Lower lobe of right lung (tissue), 2 donors: Measurements from ENCODE around the gene RERG. TPM values are rescaled to one million over a fixed set of nuclear protein-coding genes. Genes with fewer than 3 reads are reported as not detected.

Experiments
- ATAC-seq, 2 donors: fragments of 200-7000 bp; cut with Tn5 transposase; one replicate each; pipeline ENCODE4 v1.9.1; 2020 to 2022; ENCODE audit warnings: mild to moderate bottlenecking in 2 of 2, moderate library complexity in 2 of 2
- DNase-seq: peaks from one replicate; pipeline ENCODE4 v3.0.0-alpha.2; 2020
- H3K27ac ChIP-seq: fragments of 200-600 bp; one replicate; pipeline ENCODE4 v1.8.0; 2022
- H3K27me3 ChIP-seq: fragments of 200-600 bp; one replicate; pipeline ENCODE4 v1.8.0; 2022; ENCODE audit warnings: low read depth
- H3K36me3 ChIP-seq: fragments of 200-600 bp; one replicate; pipeline ENCODE4 v1.8.0; 2022; ENCODE audit warnings: mild to moderate bottlenecking
- H3K4me1 ChIP-seq: fragments of 200-600 bp; one replicate; pipeline ENCODE4 v1.8.0; 2022
- H3K4me3 ChIP-seq: fragments of 200-600 bp; one replicate; pipeline ENCODE4 v1.8.0; 2022; ENCODE audit warnings: mild to moderate bottlenecking
- H3K9me3 ChIP-seq: fragments of 200-600 bp; one replicate; pipeline ENCODE4 v1.8.0; 2022
- CTCF ChIP-seq: fragments of 200-600 bp; IDR thresholded peaks from one replicate; pipeline ENCODE4 v1.8.0; 2022; ENCODE audit warnings: antibody characterized with exemption, mild to moderate bottlenecking
- intact Hi-C: fragments of 100-400 bp; cut with DNase I; formaldehyde crosslinking; loops from one replicate; pipeline ENCODE4 v1.11.0; 2022
- total RNA-seq: library from RNA; stranded (reverse); fragmentation: NEBNext Ultra II Directional; extraction: Animal tissue kit (Norgen Biotek cat#: 25700); gene quantifications from one replicate; pipeline ENCODE4 v1.2.1, GENCODE V29; 2021
- donor health status: DM: no; HTN: yes; CAD: no; lungs with severe emphysema.

Gene RERG
- total RNA-seq, 1 donor from 2014 or later, result 9.0 TPM

- DNase-seq (no peak), ATAC-seq (no peak)
- Histone ChIP-seq H3K27ac (no peak overlapping the region), H3K4me1 (no peaks in the 10 kb centered on the region), H3K27me3 (no peaks in the 10 kb centered on the region), H3K4me3 (no peak overlapping the region), H3K9me3 (no peaks in the 10 kb centered on the region), H3K36me3 (no peaks in the 10 kb centered on the region)
- no peak for TF ChIP-seq CTCF
- intact Hi-C loops, result no loop called here
Observed at GRCh38 chr12:15116983-15117382, 104.2 kb downstream of the RERG start.

- Histone ChIP-seq H3K36me3 (no peaks in the 10 kb centered on the region), H3K4me3 (no peak overlapping the region), H3K27me3 (no peaks in the 10 kb centered on the region), H3K4me1 (no peaks in the 10 kb centered on the region), H3K27ac (no peak overlapping the region), H3K9me3 (no peaks in the 10 kb centered on the region)
- DNase-seq, result no peak
- intact Hi-C loops, result no loop called here
- ATAC-seq, result no peak
- TF ChIP-seq CTCF, result no peak
Observed at GRCh38 chr12:15116086-15116485, 105.1 kb downstream of the RERG start.

GRCh38 chr12:15115434-15115833 is 105.8 kb downstream of the RERG start:
- Histone ChIP-seq H3K4me1 (no peaks in the 10 kb centered on the region), H3K4me3 (no peak overlapping the region), H3K9me3 (no peaks in the 10 kb centered on the region), H3K36me3 (no peaks in the 10 kb centered on the region), H3K27ac (no peak overlapping the region), H3K27me3 (no peaks in the 10 kb centered on the region)
- TF ChIP-seq CTCF, result no peak
- ATAC-seq, result no peak
- intact Hi-C loops, result no loop called here
- DNase-seq, result no peak

- TF ChIP-seq CTCF, result no peak
- H3K4me1 ChIP-seq, result no peaks in the 10 kb centered on the region
- no peak for ATAC-seq
- no peak overlapping the region for H3K27ac ChIP-seq
- no peak for DNase-seq
- intact Hi-C loops, result no loop called here
- no peaks in the 10 kb centered on the region for H3K36me3 ChIP-seq
- no peaks in the 10 kb centered on the region for H3K9me3 ChIP-seq
- no peaks in the 10 kb centered on the region for H3K27me3 ChIP-seq
- no peak overlapping the region for H3K4me3 ChIP-seq
Observed at GRCh38 chr12:15114501-15114900, 106.7 kb downstream of the RERG start.

- DNase-seq, result no peak
- ATAC-seq, result no peak
- Histone ChIP-seq H3K9me3 (no peaks in the 10 kb centered on the region), H3K27ac (no peak overlapping the region), H3K27me3 (no peaks in the 10 kb centered on the region), H3K4me1 (no peaks in the 10 kb centered on the region), H3K36me3 (no peaks in the 10 kb centered on the region), H3K4me3 (no peak overlapping the region)
- TF ChIP-seq CTCF, result no peak
- intact Hi-C loops, result no loop called here
Observed at GRCh38 chr12:15092826-15093225, 128.4 kb downstream of the RERG start.

- Histone ChIP-seq H3K9me3 (no peaks in the 10 kb centered on the region), H3K27ac (no peak overlapping the region), H3K4me1 (no peaks in the 10 kb centered on the region), H3K36me3 (no peaks in the 10 kb centered on the region), H3K4me3 (no peak overlapping the region), H3K27me3 (no peaks in the 10 kb centered on the region)
- no peak for ATAC-seq
- intact Hi-C loops, result no loop called here
- no peak for TF ChIP-seq CTCF
- no peak for DNase-seq
Observed at GRCh38 chr12:15090441-15090840, 130.8 kb downstream of the RERG start.
